Hair follicular keratinocyte (primary cell): ENCODE results near the gene ESYT2. TPM values are rescaled to one million over a fixed set of nuclear protein-coding genes. Genes with fewer than 3 reads are reported as not detected.

Experiments used
- total RNA-seq: library from RNA; depleted of rRNA; stranded (reverse); fragments of >200 nt; gene quantifications from 2 replicates; pipeline ENCODE4 v1.2.3, GENCODE V29; 2015

ESYT2 gene, protein sequence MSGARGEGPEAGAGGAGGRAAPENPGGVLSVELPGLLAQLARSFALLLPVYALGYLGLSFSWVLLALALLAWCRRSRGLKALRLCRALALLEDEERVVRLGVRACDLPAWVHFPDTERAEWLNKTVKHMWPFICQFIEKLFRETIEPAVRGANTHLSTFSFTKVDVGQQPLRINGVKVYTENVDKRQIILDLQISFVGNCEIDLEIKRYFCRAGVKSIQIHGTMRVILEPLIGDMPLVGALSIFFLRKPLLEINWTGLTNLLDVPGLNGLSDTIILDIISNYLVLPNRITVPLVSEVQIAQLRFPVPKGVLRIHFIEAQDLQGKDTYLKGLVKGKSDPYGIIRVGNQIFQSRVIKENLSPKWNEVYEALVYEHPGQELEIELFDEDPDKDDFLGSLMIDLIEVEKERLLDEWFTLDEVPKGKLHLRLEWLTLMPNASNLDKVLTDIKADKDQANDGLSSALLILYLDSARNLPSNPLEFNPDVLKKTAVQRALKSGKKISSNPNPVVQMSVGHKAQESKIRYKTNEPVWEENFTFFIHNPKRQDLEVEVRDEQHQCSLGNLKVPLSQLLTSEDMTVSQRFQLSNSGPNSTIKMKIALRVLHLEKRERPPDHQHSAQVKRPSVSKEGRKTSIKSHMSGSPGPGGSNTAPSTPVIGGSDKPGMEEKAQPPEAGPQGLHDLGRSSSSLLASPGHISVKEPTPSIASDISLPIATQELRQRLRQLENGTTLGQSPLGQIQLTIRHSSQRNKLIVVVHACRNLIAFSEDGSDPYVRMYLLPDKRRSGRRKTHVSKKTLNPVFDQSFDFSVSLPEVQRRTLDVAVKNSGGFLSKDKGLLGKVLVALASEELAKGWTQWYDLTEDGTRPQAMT
- total RNA-seq, result 47.2 and 62.3 TPM in 2 replicates

DNA sequence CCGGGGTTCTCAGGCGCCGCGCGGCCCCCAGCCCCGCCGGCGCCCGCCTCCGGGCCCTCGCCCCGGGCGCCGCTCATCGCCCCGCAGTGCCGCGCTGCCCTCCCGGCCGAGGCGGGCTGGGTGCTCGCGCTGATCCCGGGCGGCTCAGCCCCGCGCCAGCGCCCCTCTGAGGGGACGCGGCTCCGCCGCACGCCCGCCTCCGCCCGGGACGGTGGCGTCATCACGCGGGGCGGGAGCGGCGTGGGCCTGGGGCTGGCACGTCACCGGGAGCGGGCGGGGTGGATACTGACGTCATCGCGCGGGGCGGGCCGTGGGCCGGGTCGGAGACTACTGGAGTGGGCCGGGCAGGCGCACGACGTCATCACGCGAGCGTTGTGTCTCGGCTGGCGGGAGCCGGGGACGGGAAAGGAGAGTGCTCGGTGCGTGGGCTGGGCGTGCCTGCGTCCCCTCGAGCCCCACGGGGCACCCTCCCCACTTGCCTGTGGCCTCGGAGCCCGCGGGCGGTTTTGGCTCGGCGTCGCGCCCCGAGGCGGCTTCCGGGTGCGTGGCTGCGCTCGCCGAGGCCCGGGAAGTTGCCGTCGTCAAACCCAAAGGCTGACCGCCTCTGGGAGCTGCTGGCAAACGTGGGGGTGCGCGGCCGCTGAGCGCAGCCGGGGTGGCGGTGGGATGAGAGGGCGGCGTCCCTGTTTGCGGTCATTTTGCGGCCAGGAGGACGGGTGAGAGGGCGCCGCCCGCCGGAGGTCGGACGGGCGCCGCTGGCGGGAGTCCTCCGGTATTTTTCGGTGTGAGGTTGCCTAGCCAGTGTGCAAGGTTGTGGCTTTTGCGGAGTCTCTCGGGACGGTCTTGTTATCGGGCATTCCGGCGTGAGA is at the start of gene ESYT2:
ESYT2 (minus strand) TSS at position 168 of the 869 bp plus-strand sequence; CDS start at position 77, 91 bp downstream.

GRCh38 chr7:158704524-158705233 is 124.6 kb downstream of the ESYT2 start, which contains the start of gene NCAPG2:
TSS of gene NCAPG2 (minus strand) at chr7:158704804. CDS start at chr7:158701899, 2,905 bp downstream.

Other genes with a start within 250 kb of the ESYT2 start
- gene PTPRN2, start 241.7 kb downstream of the ESYT2 start, total RNA-seq, result 0.04 TPM in 1 of 2 replicates, not detected in the other
- 12.8 and 24.5 TPM in 2 replicates for gene NCAPG2, start 124.7 kb downstream of the ESYT2 start, total RNA-seq
- gene DYNC2I1, start 27.0 kb upstream of the ESYT2 start, total RNA-seq, result 4.9 and 7.1 TPM in 2 replicates